Heart left ventricle (tissue), 16 donors: ENCODE data around the gene PKN3. TPM values are rescaled to one million over a fixed set of nuclear protein-coding genes. Genes with fewer than 3 reads are reported as not detected.

Experiments used
- ATAC-seq, 4 donors: fragments of 200-7000 bp; cut with Tn5 transposase; one replicate each; pipeline ENCODE4 v1.9.1; 2020 to 2022; ENCODE audit warnings: moderate library complexity in 4 of 4, mild to moderate bottlenecking in 3 of 4, moderate number of reproducible peaks in 1 of 4
- DNase-seq, 5 donors: peaks; one replicate each; pipeline ENCODE4 v3.0.0-alpha.2; 2020
- H3K27ac ChIP-seq, 12 donors: fragments of 200-600 bp; sonication (generic) in 4 of 12; one replicate each; pipeline versions ENCODE4 v1.5.0 to v1.8.0; 2016 to 2022; ENCODE audit warnings: mild to moderate bottlenecking in 2 of 12
- H3K27me3 ChIP-seq, 9 donors: fragments of 200-600 bp; sonication (generic) in 2 of 9; one replicate each; pipeline versions ENCODE4 v1.5.1 to v1.8.0; 2016 to 2022; ENCODE audit warnings: mild to moderate bottlenecking in 3 of 9
- H3K36me3 ChIP-seq, 9 donors: fragments of 200-600 bp; sonication (generic) in 2 of 9; one replicate each; pipeline versions ENCODE4 v1.5.0 to v1.8.0; 2018 to 2022; ENCODE audit warnings: mild to moderate bottlenecking in 2 of 9
- H3K4me1 ChIP-seq, 12 donors: fragments of 200-600 bp; sonication (generic) in 4 of 12; one replicate each; pipeline versions ENCODE4 v1.5.0 to v1.8.0; 2016 to 2022; ENCODE audit warnings: mild to moderate bottlenecking in 3 of 12
- H3K4me3 ChIP-seq, 12 donors: fragments of 200-600 bp; sonication (generic) in 4 of 12; one replicate each; pipeline versions ENCODE4 v1.5.0 to v1.8.0; 2017 to 2022; ENCODE audit warnings: mild to moderate bottlenecking in 9 of 12, moderate library complexity in 4 of 12
- H3K9me3 ChIP-seq, 12 donors: fragments of 200-600 bp; sonication (generic) in 4 of 12; one replicate each; pipeline versions ENCODE4 v1.5.0 to v1.8.0; 2016 to 2022; ENCODE audit warnings: mild to moderate bottlenecking in 1 of 12
- POLR2A ChIP-seq, 2 donors: fragments of 450-650 bp; IDR thresholded peaks; one replicate each; pipeline ENCODE4 v1.6.1; 2017; ENCODE audit warnings: antibody characterized with exemption in 2 of 2, mild to moderate bottlenecking in 2 of 2, moderate library complexity in 2 of 2
- WGBS, 4 donors: extraction: QIAGEN DNeasy Blood & Tissue Kit in 2 of 4; methylation state at CpG; one replicate each; pipeline versions ENCODE4 v1.1.5 to v1.1.7; 2013 to 2018; 5-methylcytosine and 5-hydroxymethylcytosine counted together
- intact Hi-C, 10 donors: fragments of 100-400 bp; cut with DNase I; formaldehyde crosslinking; loops; one replicate each; pipeline versions ENCODE4 v1.11.1 to v1.14.2; 2022
- polyA plus RNA-seq, 2 donors: library from polyadenylated mRNA; stranded (reverse); fragments of 200-250 nt; gene quantifications; one replicate each; pipeline ENCODE4 v1.2.3, GENCODE V29; 2013
- total RNA-seq, 9 donors: library from RNA; depleted of rRNA in 2 of 9; stranded (reverse); fragments of >200 nt in 2 of 9; fragmentation: NEBNext Ultra II Directional in 3 of 9; extraction: Animal tissue kit (Norgen Biotek cat#: 25700) in 3 of 9; gene quantifications; one replicate each; pipeline versions ENCODE4 v1.1.0 to v1.2.4, GENCODE V29; 2016 to 2023
- TF ChIP-seq, protein P1 (sequence below), 12 donors: fragments of 200-600 bp; sonication (generic) in 4 of 12; IDR thresholded peaks; one replicate each; pipeline versions ENCODE4 v1.5.0 to v1.8.0; 2018 to 2022; ENCODE audit warnings: antibody characterized with exemption in 12 of 12, mild to moderate bottlenecking in 5 of 12
- donor health status: ischemic (EF 13 %, LVEDD 7.1; RV severe dilation, severe dysfunction).
- donor health status: healthy with polysubstance abuse.
- donor health status: DM: no; HTN: yes; CAD: no.
- donor health status: DM: no; HTN: no; CAD: no.
- donor health status: ischemic (EF 25% LVEDD 6.9; RV normal size, moderate dysfunction).
- donor health status: ischemic (EF 25% LVEDD 5.7; RV mildly dilated, moderate dysfunction).
- donor health status: healthy.
- donor health status: DM: yes; HTN: yes; CAD: no.
- donor health status: ischemic (EF 35%, LVEDD 5.7; RV mildly dilated, moderate dysfunction).
- donor health status: nonischemic (EF 11% LVEDD 7.7; RV severe dilation, severe dysfunction).
- donor health status: DM: yes; HTN: yes; CAD: no.
- donor health status: PGD.
- donor health status: ischemic (EF 29% LVEDD 5.4; RV normal size, mild dysfunction).
- donor health status: nonischemic (EF 23%, LVEDD 6.1; RV moderate dilation, normal function).

Gene PKN3
- total and polyA plus RNA-seq, 11 donors = 3.7 to 16.1 (median 6.0) TPM

DNA sequence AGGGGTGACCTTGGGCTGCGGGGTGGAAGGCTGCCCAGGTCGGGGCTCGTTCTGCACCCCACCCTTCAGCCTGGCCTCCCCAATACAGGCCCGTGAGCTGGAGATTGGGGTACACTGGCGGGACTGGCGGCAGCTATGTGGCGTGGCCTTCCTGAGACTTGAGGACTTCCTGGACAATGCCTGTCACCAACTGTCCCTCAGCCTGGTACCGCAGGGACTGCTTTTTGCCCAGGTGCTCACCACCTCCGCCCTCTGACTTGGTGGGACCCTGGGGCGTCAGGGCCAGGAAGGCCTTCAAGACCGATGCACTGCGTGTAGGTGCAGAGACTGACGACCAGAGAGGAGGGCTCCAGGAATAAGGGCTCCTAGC lies 11.1 kb downstream of the PKN3 start:
- Histone ChIP-seq H3K36me3 (peaks cover 0 to 35% (median 2%) of the 10 kb centered on the region in 9 donors), H3K27me3 (no peaks in the 10 kb centered on the region), H3K4me1 (no peaks in the 10 kb centered on the region), H3K9me3 (no peaks in the 10 kb centered on the region), H3K27ac (no peak overlapping the region), H3K4me3 (no peak overlapping the region)
- ATAC-seq (peak in 1 of 4 donors; percentile 24), DNase-seq (peak in 1 of 5 donors; percentile 46)
- intact Hi-C loops = no loop called here
- no peak for TF ChIP-seq POLR2A (IDR thresholded peaks at IDR 0.05)
- TF ChIP-seq, protein P1, sequence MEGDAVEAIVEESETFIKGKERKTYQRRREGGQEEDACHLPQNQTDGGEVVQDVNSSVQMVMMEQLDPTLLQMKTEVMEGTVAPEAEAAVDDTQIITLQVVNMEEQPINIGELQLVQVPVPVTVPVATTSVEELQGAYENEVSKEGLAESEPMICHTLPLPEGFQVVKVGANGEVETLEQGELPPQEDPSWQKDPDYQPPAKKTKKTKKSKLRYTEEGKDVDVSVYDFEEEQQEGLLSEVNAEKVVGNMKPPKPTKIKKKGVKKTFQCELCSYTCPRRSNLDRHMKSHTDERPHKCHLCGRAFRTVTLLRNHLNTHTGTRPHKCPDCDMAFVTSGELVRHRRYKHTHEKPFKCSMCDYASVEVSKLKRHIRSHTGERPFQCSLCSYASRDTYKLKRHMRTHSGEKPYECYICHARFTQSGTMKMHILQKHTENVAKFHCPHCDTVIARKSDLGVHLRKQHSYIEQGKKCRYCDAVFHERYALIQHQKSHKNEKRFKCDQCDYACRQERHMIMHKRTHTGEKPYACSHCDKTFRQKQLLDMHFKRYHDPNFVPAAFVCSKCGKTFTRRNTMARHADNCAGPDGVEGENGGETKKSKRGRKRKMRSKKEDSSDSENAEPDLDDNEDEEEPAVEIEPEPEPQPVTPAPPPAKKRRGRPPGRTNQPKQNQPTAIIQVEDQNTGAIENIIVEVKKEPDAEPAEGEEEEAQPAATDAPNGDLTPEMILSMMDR (IDR thresholded peaks at IDR 0.05) = no peak
- WGBS, 4 donors = 93 to 97% (median 96%) methylated on average over 7 to 13 of the region's 13 CpGs

- Histone ChIP-seq H3K9me3 (no peaks in the 10 kb centered on the region), H3K4me3 (no peak overlapping the region), H3K4me1 (no peaks in the 10 kb centered on the region), H3K27me3 (no peaks in the 10 kb centered on the region), H3K36me3 (peaks cover 0 to 35% (median 2%) of the 10 kb centered on the region in 9 donors), H3K27ac (no peak overlapping the region)
- WGBS, 4 donors = 91 to 97% (median 96%) methylated on average over 17 to 19 of the region's 19 CpGs
- intact Hi-C loops = no loop called here
- TF ChIP-seq, protein P1 (IDR thresholded peaks at IDR 0.05) = no peak
- TF ChIP-seq POLR2A (IDR thresholded peaks at IDR 0.05) = no peak
- DNase-seq (peak in 2 of 5 donors; percentile 18 to 33), ATAC-seq (no peak)
Measured at GRCh38 chr9:128713941-128714573, 11.8 kb downstream of the PKN3 start.

GRCh38 chr9:128714586-128715435 lies 12.5 kb downstream of the PKN3 start:
- intact Hi-C loops = no loop called here
- H3K4me3 ChIP-seq = no peak overlapping the region
- H3K36me3 ChIP-seq = peaks cover 0 to 35% (median 2%) of the 10 kb centered on the region in 9 donors
- H3K27ac ChIP-seq = no peak overlapping the region
- no peaks in the 10 kb centered on the region for H3K4me1 ChIP-seq
- TF ChIP-seq POLR2A (IDR thresholded peaks at IDR 0.05) = no peak
- TF ChIP-seq, protein P1 (IDR thresholded peaks at IDR 0.05) = no peak
- H3K9me3 ChIP-seq = no peaks in the 10 kb centered on the region
- no peaks in the 10 kb centered on the region for H3K27me3 ChIP-seq
- ATAC-seq (no peak), DNase-seq (peak in 2 of 5 donors; percentile 18 to 24)
- 89 to 94% (median 91%) methylated on average over 18 to 24 of the region's 24 CpGs for WGBS, 4 donors

DNA sequence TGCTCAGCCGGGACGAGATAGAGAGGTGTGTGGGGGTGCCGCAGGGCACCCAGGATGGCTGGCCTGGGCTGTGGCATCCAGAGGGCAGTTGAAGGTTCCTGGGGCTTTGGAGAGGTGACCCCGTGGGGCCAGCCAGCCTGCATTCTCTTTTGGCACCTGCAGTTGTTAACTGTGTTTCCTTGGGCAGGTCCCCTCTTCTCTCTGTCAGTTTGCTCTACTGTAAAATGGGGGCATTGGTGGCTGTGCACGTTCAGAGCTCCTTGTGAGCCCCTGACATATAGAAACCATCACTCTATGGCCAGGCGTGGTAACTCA lies 13.1 kb downstream of the PKN3 start:
- H3K4me3 ChIP-seq = no peak overlapping the region

More for the DNA sequence above, 13.1 kb downstream of the PKN3 start:
- no peaks in the 10 kb centered on the region for H3K27me3 ChIP-seq
- no peak for TF ChIP-seq POLR2A (IDR thresholded peaks at IDR 0.05)
- H3K4me1 ChIP-seq = no peaks in the 10 kb centered on the region
- peaks cover 0 to 40% (median 2%) of the 10 kb centered on the region in 9 donors for H3K36me3 ChIP-seq
- WGBS, 4 donors = 86 to 93% (median 92%) methylated on average over 6 of the region's 6 CpGs
- no peak overlapping the region for H3K27ac ChIP-seq
- intact Hi-C loops = no loop called here
- DNase-seq (peak in 1 of 5 donors; percentile 30), ATAC-seq (no peak)
- no peaks in the 10 kb centered on the region for H3K9me3 ChIP-seq
